NCI-H128 (cell line): ENCODE data around the gene PLXNA1.

ENCODE experiments used
- DNase-seq: peaks from one replicate; lab custom pipeline; 2025; ENCODE audit not compliant: unreplicated experiment; lab: John Stamatoyannopoulos, UW

PLXNA1 gene

DNA sequence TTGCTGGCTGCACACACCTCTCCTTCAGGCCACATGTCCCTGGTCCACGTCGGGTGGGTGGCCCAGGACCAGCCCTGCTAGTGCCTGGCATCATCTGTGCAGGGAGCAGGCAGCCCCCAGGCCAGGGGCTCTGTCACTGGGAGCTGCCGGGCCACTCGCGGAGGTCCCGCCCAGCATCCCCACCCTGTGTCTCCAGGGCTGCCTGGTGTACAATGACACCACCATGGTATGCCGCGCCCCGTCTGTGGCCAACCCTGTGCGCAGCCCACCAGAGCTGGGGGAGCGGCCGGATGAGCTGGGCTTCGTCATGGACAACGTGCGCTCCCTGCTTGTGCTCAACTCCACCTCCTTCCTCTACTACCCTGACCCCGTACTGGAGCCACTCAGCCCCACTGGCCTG, 34.3 kb downstream of the PLXNA1 start:
- no peak for DNase-seq

DNA sequence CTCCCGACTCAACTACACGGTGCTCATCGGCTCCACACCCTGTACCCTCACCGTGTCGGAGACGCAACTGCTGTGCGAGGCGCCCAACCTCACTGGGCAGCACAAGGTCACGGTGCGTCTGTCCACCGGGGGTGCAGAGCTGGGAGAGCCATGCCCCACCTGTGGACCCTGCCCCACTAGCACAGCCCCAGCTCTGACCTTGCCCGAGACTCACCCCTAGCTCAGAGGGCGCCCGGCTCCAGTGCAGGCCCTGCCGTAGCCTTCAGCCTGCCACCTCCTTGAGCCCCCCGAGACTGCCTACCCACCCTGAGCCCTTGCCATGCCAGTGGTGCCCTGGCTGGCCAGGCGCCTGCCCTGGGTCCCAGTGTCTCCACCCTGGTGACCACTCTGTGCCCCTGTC, 34.9 kb downstream of the PLXNA1 start:
- DNase-seq: no peak

GRCh38 chr3:127018306-127018828, 35.5 kb downstream of the PLXNA1 start:
- no peak for DNase-seq

GRCh38 chr3:127019449-127019848, 36.5 kb downstream of the PLXNA1 start:
- DNase-seq: no peak

- DNase-seq: no peak
Observed at GRCh38 chr3:127020543-127020942, 37.6 kb downstream of the PLXNA1 start.

DNA sequence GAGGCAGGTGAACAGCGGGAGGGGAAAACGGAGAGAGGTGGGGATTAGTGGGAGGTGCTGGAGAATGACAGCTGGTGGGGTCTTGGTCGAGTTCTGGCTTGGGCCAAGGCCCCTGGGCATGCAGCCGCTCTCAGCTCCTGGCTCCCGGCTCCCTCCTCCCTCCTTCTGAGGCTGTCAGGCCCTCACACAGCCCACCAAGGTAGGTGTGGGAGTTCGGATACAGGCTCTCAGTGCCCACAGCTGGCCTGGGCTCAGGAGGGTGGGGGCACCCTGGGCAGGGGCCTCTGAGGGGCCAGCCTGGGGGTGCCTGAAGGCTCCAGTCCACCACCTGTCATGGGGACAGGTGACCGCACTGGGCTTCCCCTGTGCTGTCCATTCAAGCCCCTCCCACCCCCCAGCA, 39.9 kb downstream of the PLXNA1 start:
- no peak for DNase-seq

DNA sequence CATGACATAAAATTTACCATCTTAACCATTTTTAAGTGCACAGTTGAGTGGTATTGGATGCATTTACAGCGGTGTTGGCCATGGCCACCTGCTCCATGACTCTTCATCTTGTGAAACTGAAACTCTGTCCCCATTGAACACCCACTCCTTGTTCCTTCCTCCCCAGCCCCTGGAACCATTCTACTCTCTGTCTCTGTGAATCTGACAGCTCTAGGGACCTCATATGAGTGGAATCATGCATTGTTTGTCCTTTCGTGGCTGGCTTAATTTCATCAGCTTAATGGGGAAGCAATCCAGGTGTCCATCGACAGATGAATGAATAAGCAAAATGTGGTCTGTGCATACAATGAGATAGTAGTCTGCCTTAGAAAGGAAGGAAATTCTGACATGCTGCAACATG, 42.5 kb downstream of the PLXNA1 start:
- DNase-seq: no peak

DNA sequence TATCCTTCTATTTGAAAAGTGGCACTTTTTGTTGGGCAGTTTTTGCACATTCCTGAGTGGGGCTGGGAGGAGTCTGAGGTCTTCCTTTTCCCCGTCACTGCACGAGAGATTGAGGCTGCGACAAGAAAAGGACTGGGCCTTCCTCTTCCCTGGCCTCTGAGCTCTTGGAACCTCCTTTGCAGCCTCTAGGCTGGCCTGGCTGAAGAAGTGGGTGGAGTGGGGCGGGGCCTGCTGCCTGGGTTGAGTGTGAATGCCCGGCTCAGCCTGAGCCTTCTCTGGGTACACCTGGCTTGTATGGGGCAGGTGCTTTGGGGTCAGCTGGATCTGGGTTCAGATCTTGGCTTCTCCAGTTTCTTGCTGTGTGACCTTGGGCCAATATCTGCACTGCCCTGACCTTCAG, 43.1 kb downstream of the PLXNA1 start:
- DNase-seq: no peak

GRCh38 chr3:127026661-127027060, 43.7 kb downstream of the PLXNA1 start:
- no peak for DNase-seq

DNA sequence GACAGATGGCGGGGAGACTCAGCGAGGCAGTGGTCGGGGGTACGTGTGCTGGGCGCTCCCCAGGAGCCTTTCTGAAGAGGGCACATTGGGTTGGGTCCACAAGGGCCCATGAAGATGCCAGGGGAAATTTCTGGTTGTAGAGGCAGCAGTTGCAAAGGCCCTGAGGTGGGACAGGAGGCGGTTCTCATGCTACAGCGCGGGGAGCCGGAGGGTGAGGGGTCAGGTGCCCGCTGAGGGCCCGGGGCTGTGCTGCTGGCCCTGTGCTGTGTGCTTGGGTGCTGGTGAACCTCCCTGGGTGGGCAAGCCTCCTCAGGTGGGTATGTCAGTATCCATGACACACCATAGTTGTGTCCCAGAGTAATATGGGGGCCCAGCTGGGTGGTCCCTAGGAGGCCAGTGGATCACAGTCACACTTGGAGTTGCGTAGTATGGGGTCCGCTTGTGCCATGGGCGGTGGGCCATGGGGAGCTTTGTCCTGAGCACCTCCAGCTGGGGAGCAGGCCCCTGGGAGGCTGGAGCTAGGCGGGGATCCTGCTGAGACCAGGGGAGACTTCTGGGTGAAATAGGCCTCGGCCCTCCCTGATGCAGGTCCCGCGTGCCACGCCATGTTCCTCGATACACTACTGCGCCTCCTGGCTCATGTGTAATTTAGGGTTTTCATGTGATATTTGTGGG, 44.3 kb downstream of the PLXNA1 start:
- no peak for DNase-seq

DNA sequence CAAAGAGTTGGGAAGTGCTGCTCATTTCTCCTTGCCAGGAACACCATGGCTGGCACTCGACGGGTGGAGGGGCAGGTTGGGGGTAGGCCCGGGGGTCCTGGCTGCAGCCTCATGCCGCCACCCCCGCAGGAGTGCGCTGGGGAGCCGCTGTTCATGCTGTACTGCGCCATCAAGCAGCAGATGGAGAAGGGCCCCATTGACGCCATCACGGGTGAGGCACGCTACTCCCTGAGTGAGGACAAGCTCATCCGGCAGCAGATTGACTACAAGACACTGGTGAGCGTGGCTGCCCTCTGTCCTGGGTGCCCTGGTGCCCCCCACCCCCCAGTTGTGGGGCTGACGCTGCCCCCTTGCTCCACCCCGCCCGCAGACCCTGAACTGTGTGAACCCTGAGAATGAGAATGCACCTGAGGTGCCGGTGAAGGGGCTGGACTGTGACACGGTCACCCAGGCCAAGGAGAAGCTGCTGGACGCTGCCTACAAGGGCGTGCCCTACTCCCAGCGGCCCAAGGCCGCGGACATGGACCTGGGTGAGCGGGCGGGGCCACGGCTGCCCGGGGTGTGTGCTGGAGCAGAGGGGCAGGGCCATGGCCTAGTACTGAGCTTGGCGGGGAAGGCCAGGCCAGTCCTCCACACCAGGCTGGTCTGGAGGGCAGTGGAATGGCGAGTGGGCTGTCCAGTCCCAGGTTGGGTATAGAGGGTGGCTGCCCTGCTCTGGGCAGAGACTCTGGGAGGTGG, 45.1 kb downstream of the PLXNA1 start:
- no peak for DNase-seq

DNA sequence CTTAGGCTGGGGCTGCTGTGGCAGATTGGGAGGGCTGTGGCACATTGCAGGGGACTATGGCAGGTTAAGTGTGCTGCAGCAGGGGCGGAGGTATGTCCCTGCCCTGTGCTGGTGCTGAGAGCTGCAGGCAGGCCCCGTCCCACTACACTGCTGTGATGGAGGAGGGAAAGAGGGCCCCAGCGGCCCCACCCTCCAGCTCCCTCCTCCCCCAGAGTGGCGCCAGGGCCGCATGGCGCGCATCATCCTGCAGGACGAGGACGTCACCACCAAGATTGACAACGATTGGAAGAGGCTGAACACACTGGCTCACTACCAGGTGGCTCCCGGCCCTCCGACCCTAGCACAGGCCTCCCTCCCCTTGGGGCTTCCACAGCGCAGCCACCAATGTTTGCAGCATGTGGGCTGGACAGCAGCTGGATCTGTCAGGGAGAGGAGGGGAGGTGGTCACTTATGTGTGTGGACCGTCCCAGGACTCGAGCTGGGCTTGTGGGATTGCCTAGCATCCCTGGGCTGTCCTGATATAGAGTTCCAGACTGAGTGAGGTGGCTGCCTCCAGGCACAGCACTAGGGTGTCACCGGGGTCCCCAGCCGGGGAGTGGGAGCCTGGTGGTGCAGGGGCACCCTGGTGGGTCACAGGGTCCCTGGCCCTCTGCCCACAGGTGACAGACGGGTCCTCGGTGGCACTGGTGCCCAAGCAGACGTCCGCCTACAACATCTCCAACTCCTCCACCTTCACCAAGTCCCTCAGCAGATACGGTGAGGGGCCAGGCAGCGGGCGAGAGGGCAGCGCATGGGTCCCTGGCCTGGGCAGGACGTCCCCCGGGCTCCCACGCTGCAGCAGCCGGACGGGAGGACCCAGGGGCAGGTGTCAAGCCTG, 46.1 kb downstream of the PLXNA1 start:
- no peak for DNase-seq

- DNase-seq: no peak
Observed at GRCh38 chr3:127029658-127030507, 47.0 kb downstream of the PLXNA1 start.

DNA sequence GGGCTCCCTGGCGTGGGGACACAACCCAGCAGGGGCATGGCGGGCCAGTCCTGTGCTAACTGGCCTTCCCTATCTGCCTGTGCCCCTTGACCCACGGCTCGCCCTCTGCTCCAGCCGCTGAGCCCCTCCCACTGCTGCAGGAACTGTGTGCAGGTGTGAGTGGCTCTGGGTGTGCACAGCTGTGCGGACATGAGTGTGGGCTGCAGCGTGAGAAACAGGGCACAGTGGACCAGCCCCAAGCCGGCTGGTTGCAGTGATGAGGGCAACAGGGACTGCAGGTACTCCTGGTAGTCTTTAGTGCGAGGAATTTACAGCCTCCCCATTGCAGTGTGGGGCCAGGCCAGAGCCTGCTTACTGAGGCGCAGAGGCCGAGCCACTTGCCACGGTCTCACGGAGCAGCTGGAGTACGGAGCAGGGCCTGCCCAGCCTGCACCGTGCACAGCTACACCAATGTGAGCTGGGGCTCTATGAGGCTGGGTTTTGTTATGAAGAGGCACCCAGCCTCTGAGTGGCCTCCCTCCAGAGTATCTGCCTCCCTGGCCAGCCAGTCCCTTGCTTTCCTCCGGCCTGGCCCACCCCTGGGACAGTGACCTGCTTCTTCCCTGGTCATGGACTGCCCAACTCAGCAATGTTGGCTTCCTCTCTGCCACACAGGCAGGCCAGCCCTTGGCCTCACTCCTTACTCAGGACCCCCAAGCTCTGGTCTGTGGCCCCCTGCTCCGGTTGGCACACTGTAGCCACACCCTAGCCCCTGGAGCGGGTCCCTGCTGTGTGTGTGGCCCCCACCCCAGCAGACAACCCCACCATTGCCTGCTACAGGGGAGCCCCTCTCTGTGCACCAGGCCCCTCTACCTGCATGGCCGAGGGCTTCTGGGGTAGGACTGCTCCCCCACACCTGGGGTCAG, 47.8 kb downstream of the PLXNA1 start:
- DNase-seq: no peak

DNA sequence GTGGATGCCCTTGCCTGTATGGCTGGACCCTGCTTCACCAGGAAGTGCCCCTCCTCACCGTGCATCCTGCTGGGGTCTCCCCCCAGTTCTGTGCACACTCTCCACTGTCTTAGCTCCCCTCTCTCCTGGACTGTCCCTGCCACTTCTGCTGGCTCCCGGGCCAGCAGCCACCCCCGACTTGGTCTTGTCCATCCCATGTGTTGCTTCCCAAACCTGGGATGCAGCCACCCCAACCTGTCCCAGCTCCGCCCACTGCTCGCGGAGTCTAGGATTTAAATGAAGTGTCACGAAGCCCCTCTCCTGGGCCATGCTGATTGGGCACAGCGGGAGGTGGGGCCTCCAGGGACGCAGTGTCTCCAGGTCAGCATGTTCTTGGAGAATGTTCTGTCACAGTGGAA, 48.5 kb downstream of the PLXNA1 start:
- no peak for DNase-seq

- DNase-seq: no peak
Observed at GRCh38 chr3:127031845-127032244, 48.9 kb downstream of the PLXNA1 start.

DNA sequence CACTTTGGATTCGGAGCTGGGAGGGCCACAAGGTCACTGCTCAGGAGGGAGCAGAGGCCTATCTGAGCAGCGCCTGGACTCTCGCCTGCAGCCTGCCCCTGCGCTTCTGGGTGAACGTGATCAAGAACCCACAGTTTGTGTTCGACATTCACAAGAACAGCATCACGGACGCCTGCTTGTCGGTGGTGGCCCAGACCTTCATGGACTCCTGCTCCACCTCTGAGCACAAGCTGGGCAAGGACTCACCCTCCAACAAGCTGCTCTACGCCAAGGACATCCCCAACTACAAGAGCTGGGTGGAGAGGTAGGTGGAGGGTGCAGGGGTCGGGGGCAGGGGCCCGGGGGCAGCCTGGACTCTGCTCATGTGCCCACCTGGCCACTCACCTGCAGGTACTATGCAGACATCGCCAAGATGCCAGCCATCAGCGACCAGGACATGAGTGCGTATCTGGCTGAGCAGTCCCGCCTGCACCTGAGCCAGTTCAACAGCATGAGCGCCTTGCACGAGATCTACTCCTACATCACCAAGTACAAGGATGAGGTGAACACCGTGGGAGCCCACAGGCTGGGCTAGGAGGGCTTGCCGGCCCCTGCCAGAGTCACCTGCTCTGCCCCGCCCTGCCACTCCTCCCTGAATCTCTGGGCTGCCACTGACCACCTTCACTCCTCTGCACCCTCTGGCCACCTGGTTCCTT, 49.5 kb downstream of the PLXNA1 start:
- DNase-seq: no peak
